Measurements from ENCODE around the gene TAB2.

DNA sequence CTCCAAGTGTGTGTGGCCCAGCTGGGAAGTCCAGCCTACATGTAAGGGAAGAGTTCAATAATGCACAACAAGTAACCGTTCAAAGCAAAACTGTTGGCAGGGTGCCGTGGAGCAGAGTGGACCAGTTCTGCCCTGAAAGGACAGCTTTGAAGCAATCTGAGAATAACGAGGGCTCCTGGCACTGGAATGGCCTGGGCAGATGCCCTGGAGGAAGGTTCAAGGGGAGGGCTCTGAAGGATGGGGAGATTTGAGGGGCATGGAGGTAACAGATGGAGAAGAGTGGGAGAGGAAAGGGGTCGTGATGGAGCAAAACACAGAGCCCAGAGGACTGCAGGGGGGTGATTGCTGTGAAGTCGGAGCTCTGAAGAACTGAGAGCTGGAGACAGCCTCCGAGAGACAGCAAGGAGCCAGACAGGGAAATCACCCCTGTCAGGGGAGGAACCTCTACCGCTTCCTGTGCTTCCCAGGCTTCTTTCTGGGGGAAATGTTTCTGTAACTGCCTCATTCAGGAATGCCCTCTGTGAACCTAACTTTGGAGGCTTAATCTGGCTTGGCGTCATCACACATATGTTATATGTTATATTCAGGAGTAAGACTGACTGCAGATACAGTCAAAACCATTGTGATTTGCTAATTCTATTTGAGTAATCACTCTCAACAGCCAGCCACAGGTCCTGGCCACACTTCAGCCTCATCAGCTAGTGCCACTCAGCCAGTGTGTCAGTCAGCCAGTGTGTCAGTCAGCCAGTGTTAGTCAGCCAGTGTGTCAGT is 126.1 kb downstream of the TAB2 start:
- TF ChIP-seq, protein P1, sequence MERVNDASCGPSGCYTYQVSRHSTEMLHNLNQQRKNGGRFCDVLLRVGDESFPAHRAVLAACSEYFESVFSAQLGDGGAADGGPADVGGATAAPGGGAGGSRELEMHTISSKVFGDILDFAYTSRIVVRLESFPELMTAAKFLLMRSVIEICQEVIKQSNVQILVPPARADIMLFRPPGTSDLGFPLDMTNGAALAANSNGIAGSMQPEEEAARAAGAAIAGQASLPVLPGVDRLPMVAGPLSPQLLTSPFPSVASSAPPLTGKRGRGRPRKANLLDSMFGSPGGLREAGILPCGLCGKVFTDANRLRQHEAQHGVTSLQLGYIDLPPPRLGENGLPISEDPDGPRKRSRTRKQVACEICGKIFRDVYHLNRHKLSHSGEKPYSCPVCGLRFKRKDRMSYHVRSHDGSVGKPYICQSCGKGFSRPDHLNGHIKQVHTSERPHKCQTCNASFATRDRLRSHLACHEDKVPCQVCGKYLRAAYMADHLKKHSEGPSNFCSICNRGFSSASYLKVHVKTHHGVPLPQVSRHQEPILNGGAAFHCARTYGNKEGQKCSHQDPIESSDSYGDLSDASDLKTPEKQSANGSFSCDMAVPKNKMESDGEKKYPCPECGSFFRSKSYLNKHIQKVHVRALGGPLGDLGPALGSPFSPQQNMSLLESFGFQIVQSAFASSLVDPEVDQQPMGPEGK (CRISPR knock-in tag; IDR thresholded peaks at IDR 0.05; ENCODE audit: borderline replicate concordance), result no peak
- TF ChIP-seq ZNF565 (CRISPR knock-in tag; conservative IDR thresholded peaks at IDR 0.05; ENCODE audit: low read depth) (no peak), RARB (CRISPR knock-in tag; IDR thresholded peaks at IDR 0.05) (no peak)

Measured in SK-N-SH treated with all-trans-retinoic acid at 6 μM for 48 hours (cell line).